T-helper 1 cell treated with Interleukin-12 subunit alpha and Interleukin-12 subunit beta and Interleukin-4 antibody, amounts not matched to agents 30 μg/mL and 1 μg/mL, for 36 hours (primary cell): ENCODE measurements around the gene ZNF689.
"Not testable (repeated sequence)": the region's sequence is repeated elsewhere in the genome, so short reads cannot be mapped to it uniquely, and the experiment has no call there.

Experiments used
- H3K27ac Mint-ChIP-seq: one replicate; pipeline ENCODE4 v1.8.0; 2021; ENCODE audit warnings: mild to moderate bottlenecking, mixed read lengths
- H3K27me3 Mint-ChIP-seq: one replicate; pipeline ENCODE4 v1.8.0; 2021; ENCODE audit warnings: low read depth, mixed read lengths
- H3K36me3 Mint-ChIP-seq: one replicate; pipeline ENCODE4 v1.8.0; 2021; ENCODE audit warnings: low read depth, mixed read lengths
- H3K4me1 Mint-ChIP-seq: one replicate; pipeline ENCODE4 v1.8.0; 2021; ENCODE audit warnings: low read depth, mixed read lengths
- H3K4me3 Mint-ChIP-seq: one replicate; pipeline ENCODE4 v1.8.0; 2021; ENCODE audit warnings: mild to moderate bottlenecking, moderate library complexity, mixed read lengths
- H3K9me3 Mint-ChIP-seq: one replicate; pipeline ENCODE4 v1.8.0; 2021; ENCODE audit warnings: mixed read lengths

ZNF689 gene

DNA sequence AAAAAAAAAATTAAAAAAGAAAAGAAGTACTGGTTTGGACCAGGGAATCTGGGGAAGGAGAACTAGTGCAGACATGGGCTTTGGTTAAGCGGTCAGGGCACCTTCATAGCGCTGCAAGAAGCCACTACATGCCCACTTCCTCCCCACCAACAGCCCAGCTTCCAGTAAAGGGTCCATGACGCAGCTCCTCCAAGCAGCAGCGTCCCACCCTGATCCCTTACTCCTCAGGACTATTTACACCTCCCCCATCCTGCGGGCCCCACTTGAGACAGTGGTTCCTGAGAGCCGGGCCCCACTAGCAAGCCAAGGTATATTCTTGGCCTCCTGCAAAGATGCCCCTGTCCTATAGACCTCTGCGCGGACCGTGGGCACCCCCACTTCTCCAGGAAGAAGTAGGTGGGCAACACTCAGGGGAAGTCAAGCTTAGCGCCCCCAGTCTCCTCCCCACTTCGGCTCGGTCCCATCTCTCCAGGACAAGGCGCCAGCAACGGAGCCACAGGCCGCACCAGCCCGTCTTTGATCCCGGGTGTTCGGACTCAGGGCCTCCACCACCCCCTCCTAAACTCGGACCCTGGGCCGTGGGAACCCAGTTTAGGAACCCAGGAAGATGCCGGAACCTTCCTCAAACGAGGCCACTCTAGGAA lies 39.7 kb upstream of the ZNF689 start:
- Mint-ChIP-seq H3K4me3 (peak overlapping the region; percentile 96), H3K27ac (peak overlapping the region; percentile 97), H3K4me1 (peaks cover 25% of the 10 kb centered on the region), H3K36me3 (peaks cover 19% of the 10 kb centered on the region), H3K27me3 (no peaks in the 10 kb centered on the region), H3K9me3 (no peaks in the 10 kb centered on the region)

DNA sequence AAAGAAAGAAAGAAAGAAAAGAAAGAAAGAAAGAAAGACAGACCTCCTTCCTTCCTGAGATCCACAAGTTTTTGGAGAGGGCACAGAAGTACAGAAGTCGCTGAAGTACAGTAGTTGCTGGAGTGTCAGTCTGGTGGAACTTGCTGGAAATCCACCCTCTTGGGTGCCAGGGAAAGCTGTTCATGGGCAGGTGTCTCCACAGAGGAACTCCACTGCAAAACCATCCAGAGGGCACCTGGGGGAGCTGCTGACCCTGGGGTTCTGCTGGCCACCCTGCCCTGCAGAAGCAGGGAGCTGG lies 37.0 kb upstream of the ZNF689 start:
- peaks cover 15% of the 10 kb centered on the region for H3K4me1 Mint-ChIP-seq
- no peak overlapping the region for H3K27ac Mint-ChIP-seq
- no peaks in the 10 kb centered on the region for H3K9me3 Mint-ChIP-seq
- peaks cover 4% of the 10 kb centered on the region for H3K36me3 Mint-ChIP-seq
- H3K27me3 Mint-ChIP-seq = peaks cover 4% of the 10 kb centered on the region
- H3K4me3 Mint-ChIP-seq = no peak overlapping the region

DNA sequence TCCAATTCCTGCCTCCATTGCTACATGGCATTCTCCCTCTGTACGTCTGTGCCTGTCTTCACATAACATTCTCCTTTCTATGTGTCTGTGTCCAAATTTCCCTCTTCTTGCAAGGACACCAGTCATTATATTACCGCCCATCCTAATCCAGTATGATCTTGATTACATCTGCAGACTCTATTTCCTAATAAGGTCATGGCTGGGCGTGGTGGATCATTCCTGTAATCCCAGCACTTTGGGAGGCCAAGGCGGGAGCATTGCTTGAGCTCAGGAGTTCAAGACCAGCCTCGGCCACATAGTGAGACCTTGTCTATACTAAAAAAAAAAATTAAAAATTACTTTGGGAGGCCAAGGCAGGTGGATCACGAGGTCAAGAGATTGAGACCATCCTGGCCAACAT lies 35.5 kb upstream of the ZNF689 start:
- Mint-ChIP-seq H3K36me3 (peaks cover 2% of the 10 kb centered on the region), H3K27ac (no peak overlapping the region), H3K4me1 (peaks cover 8% of the 10 kb centered on the region), H3K9me3 (no peaks in the 10 kb centered on the region), H3K27me3 (peaks cover 4% of the 10 kb centered on the region), H3K4me3 (no peak overlapping the region)

DNA sequence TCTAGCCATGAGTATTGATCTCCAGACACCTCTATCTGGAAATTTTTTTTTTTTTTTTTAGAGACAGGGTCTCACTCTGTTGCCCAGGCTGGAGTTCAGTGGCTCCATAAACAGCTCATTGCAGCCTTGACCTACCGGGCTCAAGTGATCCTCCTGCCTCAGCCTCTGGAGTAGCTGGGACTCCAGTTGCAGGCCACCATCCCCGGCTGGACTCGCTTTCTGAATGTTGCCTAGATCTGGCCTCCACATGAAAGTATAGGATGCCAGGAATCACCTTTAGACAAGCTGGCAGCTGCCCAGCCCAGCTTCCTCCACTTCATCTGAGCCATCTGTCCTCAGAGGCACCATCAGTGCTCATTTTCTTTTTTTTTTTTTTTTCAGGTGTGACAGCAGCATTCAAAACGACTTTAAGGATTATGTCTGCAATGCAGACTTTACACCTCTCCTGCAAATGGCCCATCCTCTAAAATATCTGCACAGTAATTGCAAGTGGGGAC lies 34.2 kb upstream of the ZNF689 start:
- no peaks in the 10 kb centered on the region for H3K9me3 Mint-ChIP-seq
- no peak overlapping the region for H3K27ac Mint-ChIP-seq
- no peak overlapping the region for H3K4me3 Mint-ChIP-seq
- H3K36me3 Mint-ChIP-seq = no peaks in the 10 kb centered on the region
- H3K4me1 Mint-ChIP-seq = peaks cover 1% of the 10 kb centered on the region
- peaks cover 4% of the 10 kb centered on the region for H3K27me3 Mint-ChIP-seq

DNA sequence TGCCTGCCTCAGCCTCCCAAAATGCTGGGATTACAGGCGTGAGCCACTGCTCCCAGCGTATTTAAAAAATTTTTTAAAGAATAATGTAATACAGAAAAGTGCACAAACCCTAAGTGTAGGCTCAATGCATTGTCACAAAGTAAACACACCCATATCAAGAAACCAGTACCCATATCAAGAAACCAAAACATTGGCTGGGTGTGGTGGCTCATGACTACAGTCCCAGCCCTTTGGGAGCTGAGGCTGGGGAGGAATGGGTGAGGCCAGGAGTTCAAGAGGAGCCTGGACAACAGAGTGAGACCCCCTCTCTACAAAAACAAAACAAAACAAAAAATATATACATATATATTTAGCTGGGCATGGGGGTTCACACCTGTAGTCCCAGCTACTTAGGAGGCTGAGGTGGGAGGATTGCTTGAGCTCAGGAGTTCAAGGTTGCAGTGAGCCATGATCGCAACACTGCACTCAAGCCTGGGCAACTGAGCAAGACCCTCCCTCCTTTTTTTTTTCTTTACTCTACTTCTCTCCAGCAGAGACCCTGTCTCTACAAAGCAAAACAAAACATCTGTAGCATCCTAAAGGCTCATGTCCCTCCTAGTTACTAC lies 31.3 kb upstream of the ZNF689 start:
- H3K9me3 Mint-ChIP-seq = no peaks in the 10 kb centered on the region
- no peak overlapping the region for H3K27ac Mint-ChIP-seq
- H3K4me1 Mint-ChIP-seq = no peaks in the 10 kb centered on the region
- no peaks in the 10 kb centered on the region for H3K36me3 Mint-ChIP-seq
- peaks cover 4% of the 10 kb centered on the region for H3K27me3 Mint-ChIP-seq
- no peak overlapping the region for H3K4me3 Mint-ChIP-seq

DNA sequence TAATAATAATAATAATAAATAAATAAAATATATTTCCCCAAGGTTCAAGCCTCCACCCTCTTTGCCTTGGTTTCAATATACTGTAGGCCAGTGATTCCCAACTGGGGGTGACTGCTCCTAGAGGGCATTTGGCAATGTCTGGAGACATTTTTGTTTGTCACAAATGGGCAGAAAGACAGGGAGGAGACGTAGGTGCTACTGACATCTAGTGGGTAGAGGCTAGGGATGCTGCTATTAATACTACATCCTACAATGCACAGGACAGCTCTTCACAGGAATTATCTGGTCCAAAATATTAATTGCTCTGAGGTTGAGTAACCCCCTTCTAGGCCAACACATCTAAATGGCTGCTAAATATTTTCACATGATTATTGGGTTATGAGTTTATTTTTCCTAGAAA lies 27.8 kb upstream of the ZNF689 start:
- H3K36me3 Mint-ChIP-seq = no peaks in the 10 kb centered on the region

DNA sequence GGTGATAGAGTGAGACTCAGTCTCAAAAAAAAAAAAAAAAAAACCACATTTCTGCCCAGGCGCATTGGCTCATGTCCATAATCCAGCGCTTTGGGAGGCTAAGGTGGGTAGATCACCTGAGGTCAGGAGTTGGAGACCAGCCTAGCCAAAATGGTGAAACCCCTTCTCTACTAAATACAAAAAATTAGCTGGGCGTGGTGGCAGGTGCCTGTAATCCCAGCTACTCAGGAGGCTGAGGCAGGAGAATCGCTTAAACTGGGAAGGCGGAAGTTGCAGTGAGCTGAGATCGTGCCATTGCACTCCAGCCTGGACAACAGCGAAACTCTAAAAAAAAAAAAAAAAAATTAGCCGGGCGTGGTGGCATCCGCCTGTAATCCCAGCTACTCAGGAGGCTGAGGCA lies 26.9 kb upstream of the ZNF689 start:
- not testable (repeated sequence) for H3K4me3 Mint-ChIP-seq, H3K9me3 Mint-ChIP-seq, H3K36me3 Mint-ChIP-seq, H3K27me3 Mint-ChIP-seq, H3K27ac Mint-ChIP-seq
- peaks cover 13% of the 10 kb centered on the region for H3K4me1 Mint-ChIP-seq

More for the DNA sequence above, 27.8 kb upstream of the ZNF689 start:
- H3K9me3 Mint-ChIP-seq = no peaks in the 10 kb centered on the region
- H3K4me3 Mint-ChIP-seq = no peak overlapping the region
- H3K27me3 Mint-ChIP-seq = no peaks in the 10 kb centered on the region
- H3K27ac Mint-ChIP-seq = no peak overlapping the region
- H3K4me1 Mint-ChIP-seq = peaks cover 13% of the 10 kb centered on the region

DNA sequence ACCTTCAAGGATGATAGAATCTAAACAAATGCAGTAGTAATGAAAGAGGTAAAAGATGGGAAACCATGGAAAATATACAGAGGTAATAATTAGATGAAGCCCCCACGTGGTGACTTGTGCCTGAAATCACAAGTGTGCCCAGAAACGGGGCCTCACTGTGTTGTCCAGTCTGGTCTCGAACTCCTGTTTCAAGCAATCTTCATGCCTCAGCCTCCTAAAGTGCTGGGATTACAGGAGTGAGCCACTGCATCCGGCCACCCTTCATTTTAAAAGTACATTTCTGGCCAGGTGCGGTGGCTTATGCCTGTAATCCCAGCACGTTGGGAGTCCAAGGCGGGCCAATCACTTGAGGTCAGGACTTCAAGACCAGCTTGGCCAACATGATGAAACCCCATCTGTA lies 26.4 kb upstream of the ZNF689 start:
- no peaks in the 10 kb centered on the region for H3K27me3 Mint-ChIP-seq
- H3K4me3 Mint-ChIP-seq = no peak overlapping the region
- H3K9me3 Mint-ChIP-seq = no peaks in the 10 kb centered on the region
- no peak overlapping the region for H3K27ac Mint-ChIP-seq
- H3K36me3 Mint-ChIP-seq = no peaks in the 10 kb centered on the region
- H3K4me1 Mint-ChIP-seq = peaks cover 13% of the 10 kb centered on the region

DNA sequence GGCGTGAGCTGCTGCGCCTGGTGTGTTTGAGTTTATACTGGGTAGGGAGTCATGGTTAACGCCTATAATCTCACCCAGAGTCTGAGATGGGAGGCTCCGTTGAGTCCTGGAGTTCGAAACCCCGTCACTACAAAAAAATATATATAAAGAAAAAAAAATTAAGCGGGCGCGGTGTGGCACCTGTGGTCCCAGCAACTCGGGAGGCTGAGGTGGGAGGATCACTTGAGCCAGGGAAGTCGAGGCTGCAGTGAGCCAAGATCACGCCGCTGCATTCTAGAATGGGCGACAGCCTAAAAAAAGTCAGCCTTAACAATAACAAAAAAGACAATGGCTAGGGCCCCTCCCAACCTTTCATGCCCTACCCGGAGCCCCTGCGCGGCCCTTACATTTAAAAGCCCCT lies 23.3 kb upstream of the ZNF689 start:
- Mint-ChIP-seq H3K9me3 (no peaks in the 10 kb centered on the region), H3K4me1 (peaks cover 20% of the 10 kb centered on the region), H3K4me3 (peak overlapping the region; percentile 88), H3K36me3 (no peaks in the 10 kb centered on the region), H3K27me3 (no peaks in the 10 kb centered on the region), H3K27ac (peak overlapping the region; percentile 95)

DNA sequence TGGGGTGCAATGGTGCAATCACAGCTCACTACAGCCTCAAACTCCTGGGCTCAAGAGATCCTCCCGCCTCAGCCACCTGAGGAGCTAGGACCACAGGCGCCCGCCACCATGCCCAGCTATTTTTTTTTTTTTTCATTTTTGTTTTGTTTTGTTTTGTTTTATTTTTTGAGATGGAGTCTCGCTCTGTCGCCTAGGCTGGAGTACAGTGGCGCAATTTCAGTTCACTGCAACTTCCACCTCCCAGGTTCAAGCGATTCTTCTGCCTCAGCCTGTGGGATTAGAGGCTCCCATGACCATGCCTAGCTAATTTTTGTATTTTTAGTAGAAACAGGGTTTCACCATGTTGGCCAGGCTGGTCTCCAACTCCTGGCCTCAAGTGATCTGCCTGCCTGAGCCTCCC lies 22.3 kb upstream of the ZNF689 start:
- not testable (repeated sequence) for H3K9me3 Mint-ChIP-seq, H3K36me3 Mint-ChIP-seq, H3K4me3 Mint-ChIP-seq, H3K27ac Mint-ChIP-seq, H3K27me3 Mint-ChIP-seq
- H3K4me1 Mint-ChIP-seq = peaks cover 20% of the 10 kb centered on the region

DNA sequence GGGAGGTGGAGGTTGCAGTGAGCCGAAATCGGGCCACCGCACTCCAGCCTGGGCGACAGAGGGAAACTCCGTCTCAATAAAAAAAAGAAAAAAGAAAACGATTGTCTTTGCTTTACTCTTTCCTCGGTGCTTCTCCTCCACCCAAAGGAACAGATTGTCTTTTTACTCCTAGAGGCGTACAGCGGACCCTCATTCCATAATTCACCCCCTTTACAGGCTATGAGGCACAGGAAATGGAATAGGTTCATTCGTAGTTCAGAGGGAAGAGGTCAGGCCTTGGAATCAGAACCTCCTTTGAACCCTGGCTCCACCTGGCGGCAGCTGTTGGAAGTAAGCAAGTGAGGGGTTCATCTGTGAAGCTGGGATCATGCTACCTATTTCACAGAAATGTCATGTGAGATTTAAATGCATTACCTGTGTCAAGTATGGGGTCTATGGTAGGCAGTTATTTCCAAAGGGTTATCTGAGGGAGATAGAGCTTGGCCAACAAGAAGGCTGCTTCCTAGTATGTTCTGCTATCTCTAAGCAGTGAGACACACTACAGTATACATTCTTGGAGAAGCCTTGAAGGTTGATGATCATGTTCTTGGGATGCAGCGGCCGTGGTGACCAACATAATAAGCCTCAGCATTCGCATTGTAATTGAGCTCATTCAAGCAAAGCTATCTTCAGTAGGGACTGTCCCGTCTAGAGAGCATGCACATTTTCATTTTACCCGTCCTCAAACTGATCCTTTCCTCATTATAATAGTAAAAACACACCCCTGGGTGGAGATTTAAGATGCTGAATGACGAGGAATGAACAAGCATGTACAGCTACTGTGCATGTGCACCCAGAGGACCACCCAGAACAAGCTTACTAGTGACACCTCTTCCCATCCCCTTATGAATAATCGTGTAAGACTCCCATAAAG lies 18.7 kb upstream of the ZNF689 start:
- Mint-ChIP-seq H3K36me3 (no peaks in the 10 kb centered on the region), H3K27ac (peak overlapping the region; percentile 58), H3K9me3 (no peaks in the 10 kb centered on the region), H3K4me1 (peaks cover 7% of the 10 kb centered on the region), H3K27me3 (no peaks in the 10 kb centered on the region), H3K4me3 (peak overlapping the region; percentile 63)

DNA sequence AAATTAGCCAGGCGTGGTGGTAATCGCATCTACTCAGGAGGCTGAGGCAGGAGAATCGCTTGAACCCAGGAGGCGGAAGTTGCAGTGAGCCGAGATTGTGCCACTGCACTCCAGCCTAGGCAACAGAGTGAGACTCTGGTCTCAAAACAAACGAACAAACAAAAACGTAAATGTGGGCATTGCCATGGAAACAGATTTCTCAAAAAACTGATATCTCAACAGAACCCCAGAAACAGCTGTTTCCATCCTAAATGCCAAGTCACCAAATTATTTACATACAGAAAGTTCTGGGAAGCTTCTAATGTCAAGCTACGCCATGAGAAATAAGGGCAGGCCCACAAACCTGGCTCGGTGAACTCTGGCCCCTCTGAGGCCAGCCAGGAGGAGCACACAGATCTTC lies 16.0 kb upstream of the ZNF689 start:
- Mint-ChIP-seq H3K27ac (no peak overlapping the region), H3K36me3 (no peaks in the 10 kb centered on the region), H3K9me3 (no peaks in the 10 kb centered on the region), H3K27me3 (peaks cover 22% of the 10 kb centered on the region), H3K4me1 (peaks cover 7% of the 10 kb centered on the region), H3K4me3 (no peak overlapping the region)

DNA sequence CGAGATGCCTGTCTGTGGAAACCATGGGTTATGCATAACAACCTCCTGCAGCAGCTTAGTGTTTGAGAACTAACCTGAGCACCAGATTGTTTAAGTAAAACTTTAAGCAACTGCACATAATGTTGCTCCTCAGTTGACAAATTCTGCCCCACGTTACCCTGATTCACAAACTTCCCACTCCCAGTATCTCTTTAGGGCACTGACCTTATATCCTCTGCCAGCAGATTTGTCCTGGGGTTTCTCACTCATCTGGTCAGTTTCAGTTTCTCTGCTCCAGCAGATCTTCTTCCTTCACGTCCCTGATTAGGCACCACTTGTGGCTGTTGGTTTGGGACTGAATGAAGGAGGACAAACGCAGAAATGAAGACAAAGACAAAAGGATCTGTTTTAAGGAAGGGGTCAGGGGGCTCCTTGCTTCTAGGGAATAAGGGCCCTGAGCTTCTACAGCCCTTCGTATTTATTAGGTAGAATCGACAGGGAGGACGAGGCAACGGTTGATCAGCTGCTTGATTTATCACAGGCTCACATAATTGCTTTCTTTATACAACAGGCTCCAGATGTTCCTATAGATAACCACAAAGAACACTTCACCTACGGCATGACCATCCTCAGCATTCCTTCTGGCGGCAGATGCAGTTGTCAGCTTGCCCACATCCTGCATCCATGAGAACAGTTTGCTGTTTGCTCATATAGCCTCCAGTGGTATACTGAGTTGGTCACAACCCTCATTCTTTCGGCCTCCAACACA lies 13.5 kb upstream of the ZNF689 start:
- H3K4me1 Mint-ChIP-seq = peaks cover 2% of the 10 kb centered on the region
- H3K27ac Mint-ChIP-seq = no peak overlapping the region
- no peak overlapping the region for H3K4me3 Mint-ChIP-seq
- H3K27me3 Mint-ChIP-seq = peaks cover 39% of the 10 kb centered on the region
- no peaks in the 10 kb centered on the region for H3K9me3 Mint-ChIP-seq
- no peaks in the 10 kb centered on the region for H3K36me3 Mint-ChIP-seq

DNA sequence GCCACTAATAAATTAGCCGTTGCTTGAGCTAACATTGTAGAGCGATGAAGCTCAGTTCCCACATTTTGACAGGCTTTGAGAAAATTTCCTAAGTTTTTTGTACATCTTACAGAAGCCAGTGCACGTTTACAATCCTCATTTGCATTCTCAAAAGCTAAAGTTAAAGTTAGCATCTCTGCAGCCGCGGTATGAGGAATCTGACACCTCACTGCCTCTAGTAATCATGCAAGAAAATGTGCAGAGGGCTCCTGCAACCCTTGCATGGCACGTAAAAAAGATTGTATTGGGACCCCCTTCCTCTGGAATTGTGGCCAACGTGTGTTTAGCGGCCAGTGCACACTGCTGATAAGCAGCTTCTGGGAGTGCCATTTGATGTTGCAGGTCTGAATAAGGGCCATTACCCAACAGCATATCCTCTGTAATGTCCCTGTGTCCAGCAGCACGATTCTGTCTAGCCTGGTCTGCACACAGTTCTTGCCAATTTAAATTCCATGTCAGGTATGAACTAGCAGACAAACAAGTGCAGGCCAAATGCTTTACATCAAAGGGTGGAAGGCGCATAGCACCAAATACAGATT lies 12.4 kb upstream of the ZNF689 start:
- Mint-ChIP-seq H3K9me3 (no peaks in the 10 kb centered on the region), H3K4me3 (no peak overlapping the region), H3K36me3 (no peaks in the 10 kb centered on the region), H3K27ac (no peak overlapping the region), H3K4me1 (peaks cover 2% of the 10 kb centered on the region), H3K27me3 (peaks cover 40% of the 10 kb centered on the region)
